GM12878 (cell line): ENCODE results near the gene SLC37A2. TPM values are rescaled to one million over a fixed set of nuclear protein-coding genes. Genes with fewer than 3 reads are reported as not detected.
A peak's percentile ranks its signal among the peaks of the same experiment; 100 is the strongest.

Experiments
- CBFB ChIP-seq: IDR thresholded peaks from 2 replicates; pipeline ENCODE4 v1.6.1; 2016; ENCODE audit warnings: antibody characterized with exemption, low read depth
- CHD4 ChIP-seq: fragments of 200-600 bp; sonication (generic); IDR thresholded peaks from 2 replicates; pipeline ENCODE4 v1.6.1; 2016; ENCODE audit warnings: mild to moderate bottlenecking
- HDAC6 ChIP-seq: fragments of 200-600 bp; sonication (generic); IDR thresholded peaks from one replicate; pipeline ENCODE4 v1.8.0; 2017; ENCODE audit warnings: antibody characterized with exemption; ENCODE audit not compliant: unreplicated experiment
- LARP7 ChIP-seq: fragments of 450-650 bp; IDR thresholded peaks from 2 replicates; pipeline ENCODE4 v1.6.1; 2017; ENCODE audit warnings: mild to moderate bottlenecking
- MXI1 ChIP-seq: fragments of 150-350 bp; IDR thresholded peaks from 2 replicates; pipeline ENCODE4 v1.6.1; 2011; ENCODE audit warnings: low read depth, mild to moderate bottlenecking, inconsistent platforms, low read length, improper control_type of control experiment
- NFXL1 ChIP-seq: fragments of 450-650 bp; IDR thresholded peaks from 2 replicates; pipeline ENCODE4 v1.6.1; 2017; ENCODE audit warnings: antibody characterized with exemption, mild to moderate bottlenecking, borderline replicate concordance
- NFYA ChIP-seq: IDR thresholded peaks from 2 replicates; pipeline ENCODE4 v1.6.1; 2011; ENCODE audit warnings: low read depth, mild to moderate bottlenecking, low read length, improper control_type of control experiment, borderline replicate concordance
- NFYB ChIP-seq: IDR thresholded peaks from 2 replicates; pipeline ENCODE4 v1.6.1; 2011; ENCODE audit warnings: low read depth, mild to moderate bottlenecking, low read length, improper control_type of control experiment, moderate library complexity; ENCODE audit not compliant: insufficient read depth
- NR2C1 ChIP-seq: fragments of 450-650 bp; IDR thresholded peaks from 2 replicates; pipeline ENCODE4 v1.6.1; 2017; ENCODE audit warnings: antibody characterized with exemption, mild to moderate bottlenecking, moderate library complexity
- NR2C2 ChIP-seq: IDR thresholded peaks from 2 replicates; pipeline ENCODE4 v1.6.1; 2011; ENCODE audit warnings: borderline replicate concordance, low read depth; ENCODE audit not compliant: control insufficient read depth, insufficient read length
- PML ChIP-seq: IDR thresholded peaks from 2 replicates; pipeline ENCODE4 v1.6.1; 2012; ENCODE audit warnings: low read length, inconsistent platforms
- POU2F2 ChIP-seq: IDR thresholded peaks from 3 replicates; pipeline ENCODE4 v1.6.1; 2011; ENCODE audit warnings: low read depth, mild to moderate bottlenecking, low read length, borderline replicate concordance
- RB1 ChIP-seq: fragments of 450-650 bp; formaldehyde crosslinking; IDR thresholded peaks from 2 replicates; pipeline ENCODE4 v1.6.1; 2017; ENCODE audit warnings: mild to moderate bottlenecking, borderline replicate concordance
- RUNX3 ChIP-seq: IDR thresholded peaks from 2 replicates; pipeline ENCODE4 v1.6.1; 2012; ENCODE audit warnings: low read length, inconsistent platforms
- STAT3 ChIP-seq: IDR thresholded peaks from 2 replicates; pipeline ENCODE4 v1.6.1; 2011; ENCODE audit warnings: low read depth, low read length, improper control_type of control experiment
- SUPT20H ChIP-seq: IDR thresholded peaks from 2 replicates; pipeline ENCODE4 v1.6.1; 2011; ENCODE audit warnings: low read depth, mild to moderate bottlenecking, low read length, moderate library complexity, borderline replicate concordance; ENCODE audit not compliant: control insufficient read depth
- TAF1 ChIP-seq: IDR thresholded peaks from 2 replicates; pipeline ENCODE4 v1.6.1; 2011; ENCODE audit warnings: mild to moderate bottlenecking, low read depth, low read length, borderline replicate concordance
- ZBED1 ChIP-seq: IDR thresholded peaks from 2 replicates; pipeline ENCODE4 v1.6.1; 2016; ENCODE audit warnings: borderline replicate concordance
- ZSCAN29 ChIP-seq: fragments of 450-650 bp; IDR thresholded peaks from 2 replicates; pipeline ENCODE4 v1.6.1; 2017; ENCODE audit warnings: mild to moderate bottlenecking, moderate library complexity
- polyA plus RNA-seq, 11 experiments: library from polyadenylated mRNA; depleted of rRNA in 4 of 11; unstranded in 6 of 11; stranded (reverse) in 5 of 11; fragments of >200 nt; fragmentation: Nextera tagmentation in 4 of 11; fragmentation: Illumina TruSeq in 1 of 11; extraction: Ambion mirVana in 4 of 11; extraction: Trizol in 1 of 11; gene quantifications; 1 replicate in 1 of 11; 2 replicates in 10 of 11; pipeline versions ENCODE4 v1.2.1 to v1.2.3, GENCODE V29; 2011 to 2016; ENCODE audit warnings: inconsistent platforms in 2 of 11, missing spikeins in 2 of 11, low read depth in 1 of 11
- total RNA-seq, 4 experiments: library from RNA; depleted of rRNA in 3 of 4; stranded (reverse); fragments of >200 nt in 3 of 4; fragmentation: Illumina TruSeq in 1 of 4; extraction: Trizol in 1 of 4; gene quantifications; 2 replicates each; pipeline versions ENCODE4 v1.2.1 to v1.2.3, GENCODE V29; 2013 to 2021
- TF ChIP-seq, protein P1 (sequence below): fragments of 150-350 bp; IDR thresholded peaks from 2 replicates; pipeline ENCODE4 v1.6.1; 2016; ENCODE audit warnings: low read depth, low read length
- TF ChIP-seq, protein P2 (sequence below): fragments of 450-650 bp; IDR thresholded peaks from 2 replicates; pipeline ENCODE4 v1.6.1; 2017; ENCODE audit warnings: borderline replicate concordance
- TF ChIP-seq, protein P3 (sequence below): fragments of 450-650 bp; IDR thresholded peaks from 2 replicates; pipeline ENCODE4 v1.6.1; 2017; ENCODE audit warnings: low read depth, mild to moderate bottlenecking, moderate library complexity
- TF ChIP-seq, protein P4 (sequence below): IDR thresholded peaks from 2 replicates; pipeline ENCODE4 v1.6.1; 2011; ENCODE audit warnings: borderline replicate concordance, low read depth, mild to moderate bottlenecking, moderate library complexity, low read length; ENCODE audit not compliant: insufficient read depth, poor library complexity, severe bottlenecking

The SLC37A2 gene
- total and polyA plus RNA-seq, 10 of the 15 experiments (the other 5 are each of a cell fraction or from before 2014, with no cell fraction given): 0.26 to 9.8 (median 2.0) TPM

DNA sequence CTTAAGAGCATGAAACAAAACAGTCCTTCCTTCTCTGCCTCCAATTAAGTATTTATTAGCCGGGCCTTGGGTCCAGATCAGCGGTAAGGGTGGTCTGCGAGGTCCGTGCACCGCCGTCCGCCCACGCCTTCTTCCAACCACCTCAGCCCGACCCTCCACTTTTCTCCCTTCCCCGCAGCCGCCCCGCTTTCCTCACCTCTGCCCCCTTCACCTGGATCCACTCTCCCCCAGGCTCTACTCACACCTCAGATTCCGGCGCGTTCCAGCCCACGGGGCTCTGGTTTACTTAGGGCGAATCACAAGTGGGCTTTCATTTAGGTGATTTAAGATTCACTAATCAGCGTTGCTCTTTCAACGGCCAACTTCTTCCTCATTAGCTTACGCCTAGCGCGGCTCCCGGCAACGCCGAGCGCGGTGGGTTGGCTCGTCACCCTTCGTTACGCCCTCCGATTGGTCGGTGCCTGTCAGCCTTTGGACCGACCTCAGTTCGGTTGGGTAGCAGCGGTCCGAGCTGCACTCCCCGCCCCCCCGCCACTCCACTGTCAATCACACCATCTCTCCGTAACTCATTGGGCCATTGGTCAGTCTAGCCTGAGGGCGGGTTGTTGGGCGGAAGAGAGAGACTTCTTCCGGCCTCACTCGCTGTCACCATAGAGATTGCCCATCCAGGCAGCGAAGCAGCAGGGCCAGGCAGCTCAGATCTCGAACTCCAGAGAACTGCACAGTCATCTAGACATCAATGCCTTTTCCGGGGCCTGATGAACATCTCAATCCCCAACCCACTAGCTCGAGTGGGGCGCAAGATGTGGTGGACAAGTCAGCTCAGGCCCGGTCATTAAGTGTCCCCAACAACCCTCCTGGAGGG is 48.5 kb downstream of the SLC37A2 start, which contains the start of gene TMEM218 (continued):
- TF ChIP-seq, protein P1, sequence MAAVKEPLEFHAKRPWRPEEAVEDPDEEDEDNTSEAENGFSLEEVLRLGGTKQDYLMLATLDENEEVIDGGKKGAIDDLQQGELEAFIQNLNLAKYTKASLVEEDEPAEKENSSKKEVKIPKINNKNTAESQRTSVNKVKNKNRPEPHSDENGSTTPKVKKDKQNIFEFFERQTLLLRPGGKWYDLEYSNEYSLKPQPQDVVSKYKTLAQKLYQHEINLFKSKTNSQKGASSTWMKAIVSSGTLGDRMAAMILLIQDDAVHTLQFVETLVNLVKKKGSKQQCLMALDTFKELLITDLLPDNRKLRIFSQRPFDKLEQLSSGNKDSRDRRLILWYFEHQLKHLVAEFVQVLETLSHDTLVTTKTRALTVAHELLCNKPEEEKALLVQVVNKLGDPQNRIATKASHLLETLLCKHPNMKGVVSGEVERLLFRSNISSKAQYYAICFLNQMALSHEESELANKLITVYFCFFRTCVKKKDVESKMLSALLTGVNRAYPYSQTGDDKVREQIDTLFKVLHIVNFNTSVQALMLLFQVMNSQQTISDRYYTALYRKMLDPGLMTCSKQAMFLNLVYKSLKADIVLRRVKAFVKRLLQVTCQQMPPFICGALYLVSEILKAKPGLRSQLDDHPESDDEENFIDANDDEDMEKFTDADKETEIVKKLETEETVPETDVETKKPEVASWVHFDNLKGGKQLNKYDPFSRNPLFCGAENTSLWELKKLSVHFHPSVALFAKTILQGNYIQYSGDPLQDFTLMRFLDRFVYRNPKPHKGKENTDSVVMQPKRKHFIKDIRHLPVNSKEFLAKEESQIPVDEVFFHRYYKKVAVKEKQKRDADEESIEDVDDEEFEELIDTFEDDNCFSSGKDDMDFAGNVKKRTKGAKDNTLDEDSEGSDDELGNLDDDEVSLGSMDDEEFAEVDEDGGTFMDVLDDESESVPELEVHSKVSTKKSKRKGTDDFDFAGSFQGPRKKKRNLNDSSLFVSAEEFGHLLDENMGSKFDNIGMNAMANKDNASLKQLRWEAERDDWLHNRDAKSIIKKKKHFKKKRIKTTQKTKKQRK: peak; percentile 49; the same call in 1 of the 2 replicates
- TF ChIP-seq NR2C2 (no peak), NFYA (peak; percentile 60; the same call in 1 of the 2 replicates), MXI1 (no peak), CHD4 (no peak), RUNX3 (peak; percentile 55), ZSCAN29 (no peak), ZBED1 (no peak), HDAC6 (no peak), NFXL1 (no peak), NR2C1 (peak; percentile 83), LARP7 (no peak), SUPT20H (no peak), STAT3 (no peak), RB1 (no peak), NFYB (peak; percentile 86), TAF1 (peak; percentile 46; the same call in 1 of the 2 replicates), CBFB (0 out of 2 replicates have a peak, but pooled peaks have one; percentile 24), PML (no peak), POU2F2 (no peak)
- TF ChIP-seq, protein P2, sequence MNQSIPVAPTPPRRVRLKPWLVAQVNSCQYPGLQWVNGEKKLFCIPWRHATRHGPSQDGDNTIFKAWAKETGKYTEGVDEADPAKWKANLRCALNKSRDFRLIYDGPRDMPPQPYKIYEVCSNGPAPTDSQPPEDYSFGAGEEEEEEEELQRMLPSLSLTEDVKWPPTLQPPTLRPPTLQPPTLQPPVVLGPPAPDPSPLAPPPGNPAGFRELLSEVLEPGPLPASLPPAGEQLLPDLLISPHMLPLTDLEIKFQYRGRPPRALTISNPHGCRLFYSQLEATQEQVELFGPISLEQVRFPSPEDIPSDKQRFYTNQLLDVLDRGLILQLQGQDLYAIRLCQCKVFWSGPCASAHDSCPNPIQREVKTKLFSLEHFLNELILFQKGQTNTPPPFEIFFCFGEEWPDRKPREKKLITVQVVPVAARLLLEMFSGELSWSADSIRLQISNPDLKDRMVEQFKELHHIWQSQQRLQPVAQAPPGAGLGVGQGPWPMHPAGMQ: no peak
- TF ChIP-seq, protein P3, sequence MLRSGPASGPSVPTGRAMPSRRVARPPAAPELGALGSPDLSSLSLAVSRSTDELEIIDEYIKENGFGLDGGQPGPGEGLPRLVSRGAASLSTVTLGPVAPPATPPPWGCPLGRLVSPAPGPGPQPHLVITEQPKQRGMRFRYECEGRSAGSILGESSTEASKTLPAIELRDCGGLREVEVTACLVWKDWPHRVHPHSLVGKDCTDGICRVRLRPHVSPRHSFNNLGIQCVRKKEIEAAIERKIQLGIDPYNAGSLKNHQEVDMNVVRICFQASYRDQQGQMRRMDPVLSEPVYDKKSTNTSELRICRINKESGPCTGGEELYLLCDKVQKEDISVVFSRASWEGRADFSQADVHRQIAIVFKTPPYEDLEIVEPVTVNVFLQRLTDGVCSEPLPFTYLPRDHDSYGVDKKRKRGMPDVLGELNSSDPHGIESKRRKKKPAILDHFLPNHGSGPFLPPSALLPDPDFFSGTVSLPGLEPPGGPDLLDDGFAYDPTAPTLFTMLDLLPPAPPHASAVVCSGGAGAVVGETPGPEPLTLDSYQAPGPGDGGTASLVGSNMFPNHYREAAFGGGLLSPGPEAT: peak; percentile 30
- TF ChIP-seq, protein P4, sequence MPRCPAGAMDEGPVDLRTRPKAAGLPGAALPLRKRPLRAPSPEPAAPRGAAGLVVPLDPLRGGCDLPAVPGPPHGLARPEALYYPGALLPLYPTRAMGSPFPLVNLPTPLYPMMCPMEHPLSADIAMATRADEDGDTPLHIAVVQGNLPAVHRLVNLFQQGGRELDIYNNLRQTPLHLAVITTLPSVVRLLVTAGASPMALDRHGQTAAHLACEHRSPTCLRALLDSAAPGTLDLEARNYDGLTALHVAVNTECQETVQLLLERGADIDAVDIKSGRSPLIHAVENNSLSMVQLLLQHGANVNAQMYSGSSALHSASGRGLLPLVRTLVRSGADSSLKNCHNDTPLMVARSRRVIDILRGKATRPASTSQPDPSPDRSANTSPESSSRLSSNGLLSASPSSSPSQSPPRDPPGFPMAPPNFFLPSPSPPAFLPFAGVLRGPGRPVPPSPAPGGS: no peak
